GM23338 (cell line): ENCODE data around the gene DRAXIN. TPM values are rescaled to one million over a fixed set of nuclear protein-coding genes. Genes with fewer than 3 reads are reported as not detected.

ENCODE experiments used
- ATAC-seq: fragments of 200-7000 bp; cut with Tn5 transposase; 3 replicates; pipeline ENCODE4 v1.9.1; 2020
- DNase-seq: peaks from one replicate; pipeline ENCODE4 v3.0.0-alpha.2; 2015; ENCODE audit warnings: low spot score
- H2AFZ ChIP-seq: fragments of 200-600 bp; sonication (generic); 2 replicates; pipeline ENCODE4 v1.8.0; 2016; ENCODE audit warnings: antibody characterized with exemption, mild to moderate bottlenecking, moderate library complexity
- H3F3A ChIP-seq: fragments of 200-600 bp; sonication (generic); replicated peaks from 2 replicates; pipeline ENCODE4 v1.8.0; 2017; ENCODE audit warnings: antibody characterized with exemption, mixed run types, low read depth
- H3K27ac ChIP-seq: fragments of 200-600 bp; sonication (generic); 2 replicates; pipeline ENCODE4 v1.6.1; 2016; ENCODE audit warnings: low read depth
- H3K27me3 ChIP-seq: fragments of 200-600 bp; sonication (generic); 2 replicates; pipeline ENCODE4 v1.8.0; 2016; ENCODE audit warnings: mild to moderate bottlenecking, mixed run types, moderate library complexity; ENCODE audit not compliant: insufficient read depth
- H3K36me3 ChIP-seq: fragments of 200-600 bp; sonication (generic); 2 replicates; pipeline ENCODE4 v1.8.0; 2016; ENCODE audit warnings: mild to moderate bottlenecking; ENCODE audit not compliant: insufficient read depth
- H3K4me1 ChIP-seq: fragments of 200-600 bp; sonication (generic); 2 replicates; pipeline ENCODE4 v1.8.0; 2016; ENCODE audit warnings: mild to moderate bottlenecking, moderate library complexity; ENCODE audit not compliant: insufficient read depth
- H3K4me2 ChIP-seq: fragments of 200-600 bp; sonication (generic); 2 replicates; pipeline ENCODE4 v1.7.1; 2017; ENCODE audit warnings: mixed run types
- H3K4me3 ChIP-seq: fragments of 200-600 bp; sonication (generic); 2 replicates; pipeline ENCODE4 v1.6.1; 2016; ENCODE audit warnings: mixed run types
- H3K79me2 ChIP-seq: fragments of 200-600 bp; sonication (generic); replicated peaks from 2 replicates; pipeline ENCODE4 v1.8.0; 2017; ENCODE audit warnings: mild to moderate bottlenecking; ENCODE audit not compliant: insufficient read depth
- H3K9me2 ChIP-seq: fragments of 200-600 bp; sonication (generic); 2 replicates; pipeline ENCODE4 v1.8.0; 2017; ENCODE audit not compliant: insufficient read depth
- H4K20me1 ChIP-seq: fragments of 200-600 bp; sonication (generic); replicated peaks from 2 replicates; pipeline ENCODE4 v1.8.0; 2017; ENCODE audit warnings: mild to moderate bottlenecking; ENCODE audit not compliant: insufficient read depth
- H3K27ac Mint-ChIP-seq: 2 replicates; pipeline ENCODE4 v1.8.0; 2020; ENCODE audit warnings: inconsistent platforms, mild to moderate bottlenecking, moderate library complexity, mixed read lengths
- H3K27me3 Mint-ChIP-seq: 3 replicates; pipeline ENCODE4 v1.8.0; 2022; ENCODE audit warnings: low read depth, mild to moderate bottlenecking, moderate library complexity, mixed read lengths, inconsistent platforms; ENCODE audit not compliant: insufficient read depth, poor library complexity
- H3K36me3 Mint-ChIP-seq: 3 replicates; pipeline ENCODE4 v1.8.0; 2021; ENCODE audit warnings: low read depth, mild to moderate bottlenecking, inconsistent platforms, moderate library complexity, mixed read lengths
- H3K4me1 Mint-ChIP-seq: 3 replicates; pipeline ENCODE4 v1.8.0; 2020; ENCODE audit warnings: mild to moderate bottlenecking, inconsistent platforms, mixed read lengths
- H3K4me3 Mint-ChIP-seq: 3 replicates; pipeline ENCODE4 v1.8.0; 2021; ENCODE audit warnings: moderate library complexity, mild to moderate bottlenecking, inconsistent platforms, mixed read lengths
- H3K9me3 Mint-ChIP-seq: 3 replicates; pipeline ENCODE4 v1.8.0; 2020; ENCODE audit warnings: moderate library complexity, mild to moderate bottlenecking, inconsistent platforms, mixed read lengths
- EZH2 ChIP-seq: fragments of 200-600 bp; sonication (generic); IDR thresholded peaks from one replicate; pipeline ENCODE4 v1.8.0; 2017; ENCODE audit warnings: antibody characterized with exemption, mild to moderate bottlenecking, low read depth; ENCODE audit not compliant: unreplicated experiment
- JUNB ChIP-seq: IDR thresholded peaks from one replicate; pipeline ENCODE4 v1.6.1; 2016; ENCODE audit warnings: antibody characterized with exemption; ENCODE audit not compliant: unreplicated experiment
- POLR2AphosphoS5 ChIP-seq: IDR thresholded peaks from 2 replicates; pipeline ENCODE4 v1.6.1; 2016; ENCODE audit warnings: antibody characterized with exemption, low read depth
- long read RNA-seq: library from polyadenylated mRNA; unstranded; transcript quantifications from one replicate; pipeline ENCODE4 v2.0.0, GENCODE V29; 2020; ENCODE audit not compliant: unreplicated experiment
- polyA plus RNA-seq: library from polyadenylated mRNA; unstranded; fragments of >200 nt; fragmentation: Nextera tagmentation; extraction: Ambion mirVana; gene quantifications from 2 replicates; pipeline ENCODE4 v1.2.1, GENCODE V29; 2016
- total RNA-seq: library from RNA; depleted of rRNA; stranded (reverse); fragments of >200 nt; shearing (Covaris generic); gene quantifications from 2 replicates; pipeline ENCODE4 v1.2.3, GENCODE V29; 2014; rRNA removed
- TF ChIP-seq, protein P1 (sequence below): fragments of 250-450 bp; sonication (Bioruptor Pico); IDR thresholded peaks from 2 replicates; pipeline ENCODE4 v1.5.0; 2020; ENCODE audit warnings: mild to moderate bottlenecking, moderate library complexity
- TF ChIP-seq, protein P2 (sequence below): IDR thresholded peaks from one replicate; pipeline ENCODE4 v1.6.1; 2018; ENCODE audit warnings: antibody characterized with exemption; ENCODE audit not compliant: unreplicated experiment

The DRAXIN gene, protein sequence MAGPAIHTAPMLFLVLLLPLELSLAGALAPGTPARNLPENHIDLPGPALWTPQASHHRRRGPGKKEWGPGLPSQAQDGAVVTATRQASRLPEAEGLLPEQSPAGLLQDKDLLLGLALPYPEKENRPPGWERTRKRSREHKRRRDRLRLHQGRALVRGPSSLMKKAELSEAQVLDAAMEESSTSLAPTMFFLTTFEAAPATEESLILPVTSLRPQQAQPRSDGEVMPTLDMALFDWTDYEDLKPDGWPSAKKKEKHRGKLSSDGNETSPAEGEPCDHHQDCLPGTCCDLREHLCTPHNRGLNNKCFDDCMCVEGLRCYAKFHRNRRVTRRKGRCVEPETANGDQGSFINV
- total RNA-seq (22.6 and 23.0 TPM in 2 replicates), polyA plus RNA-seq (7.4 and 7.6 TPM in 2 replicates)
- long read RNA-seq, full-length matches to known transcripts = 6 of 11 reads
- long read RNA-seq, partial matches to known transcripts = 1 of 11 reads
- long read RNA-seq, other reads (novel, unspliced or antisense) = 4 of 11 reads

DNA sequence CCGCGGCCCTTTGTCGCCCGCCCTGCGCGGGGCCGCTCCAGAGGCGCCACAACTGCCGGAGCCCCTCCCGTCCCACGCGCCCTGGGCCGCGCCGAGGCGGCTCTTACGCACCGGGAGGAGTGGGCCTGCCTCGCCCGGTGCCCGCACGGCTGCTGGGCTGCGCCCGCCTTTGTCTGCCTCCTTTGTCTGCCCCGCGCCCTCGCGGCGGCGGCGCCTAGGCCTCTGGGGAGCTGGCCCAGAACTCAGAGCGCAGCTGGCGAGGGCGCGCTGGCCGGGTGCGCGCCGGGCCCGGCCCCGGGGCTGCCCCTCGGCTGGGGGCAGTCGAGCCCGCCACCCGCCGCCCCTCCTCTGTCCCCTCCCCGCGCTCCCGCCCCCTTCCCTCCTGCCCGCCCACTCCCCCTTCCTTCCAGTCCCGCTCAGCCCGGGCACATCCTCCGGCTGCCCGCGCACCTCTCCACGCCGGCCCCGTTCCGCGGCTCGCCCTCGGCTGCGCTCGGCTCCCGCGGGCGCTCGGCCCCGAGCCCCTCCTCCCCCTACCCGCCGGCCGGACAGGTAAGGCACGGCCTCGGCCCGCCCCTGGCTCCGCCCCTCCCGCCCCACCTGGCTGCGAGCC is at the start of gene DRAXIN:
Gene DRAXIN, plus strand, starts transcription at position 409 of the 613 bp plus-strand sequence. CDS start 14,549 bp downstream, outside the sequence.
- H3K27ac Mint-ChIP-seq = peak within 1 kb of the TSS; percentile 95
- H3K9me2 ChIP-seq = no peaks in the 10 kb centered on the region
- ATAC-seq = peak; percentile 70
- peak within 1 kb of the TSS; percentile 94 for H3K4me3 ChIP-seq
- H3K36me3 Mint-ChIP-seq = peaks cover 22% of the 10 kb centered on the region
- peaks cover 91% of the 10 kb centered on the region for H3K79me2 ChIP-seq
- no peaks in the 10 kb centered on the region for H3K27me3 ChIP-seq
- H3K4me3 Mint-ChIP-seq = peak within 1 kb of the TSS; percentile 91
- peaks cover 43% of the 10 kb centered on the region for H3K4me1 ChIP-seq
- H3K27me3 Mint-ChIP-seq = peaks cover 24% of the 10 kb centered on the region
- TF ChIP-seq, protein P1, sequence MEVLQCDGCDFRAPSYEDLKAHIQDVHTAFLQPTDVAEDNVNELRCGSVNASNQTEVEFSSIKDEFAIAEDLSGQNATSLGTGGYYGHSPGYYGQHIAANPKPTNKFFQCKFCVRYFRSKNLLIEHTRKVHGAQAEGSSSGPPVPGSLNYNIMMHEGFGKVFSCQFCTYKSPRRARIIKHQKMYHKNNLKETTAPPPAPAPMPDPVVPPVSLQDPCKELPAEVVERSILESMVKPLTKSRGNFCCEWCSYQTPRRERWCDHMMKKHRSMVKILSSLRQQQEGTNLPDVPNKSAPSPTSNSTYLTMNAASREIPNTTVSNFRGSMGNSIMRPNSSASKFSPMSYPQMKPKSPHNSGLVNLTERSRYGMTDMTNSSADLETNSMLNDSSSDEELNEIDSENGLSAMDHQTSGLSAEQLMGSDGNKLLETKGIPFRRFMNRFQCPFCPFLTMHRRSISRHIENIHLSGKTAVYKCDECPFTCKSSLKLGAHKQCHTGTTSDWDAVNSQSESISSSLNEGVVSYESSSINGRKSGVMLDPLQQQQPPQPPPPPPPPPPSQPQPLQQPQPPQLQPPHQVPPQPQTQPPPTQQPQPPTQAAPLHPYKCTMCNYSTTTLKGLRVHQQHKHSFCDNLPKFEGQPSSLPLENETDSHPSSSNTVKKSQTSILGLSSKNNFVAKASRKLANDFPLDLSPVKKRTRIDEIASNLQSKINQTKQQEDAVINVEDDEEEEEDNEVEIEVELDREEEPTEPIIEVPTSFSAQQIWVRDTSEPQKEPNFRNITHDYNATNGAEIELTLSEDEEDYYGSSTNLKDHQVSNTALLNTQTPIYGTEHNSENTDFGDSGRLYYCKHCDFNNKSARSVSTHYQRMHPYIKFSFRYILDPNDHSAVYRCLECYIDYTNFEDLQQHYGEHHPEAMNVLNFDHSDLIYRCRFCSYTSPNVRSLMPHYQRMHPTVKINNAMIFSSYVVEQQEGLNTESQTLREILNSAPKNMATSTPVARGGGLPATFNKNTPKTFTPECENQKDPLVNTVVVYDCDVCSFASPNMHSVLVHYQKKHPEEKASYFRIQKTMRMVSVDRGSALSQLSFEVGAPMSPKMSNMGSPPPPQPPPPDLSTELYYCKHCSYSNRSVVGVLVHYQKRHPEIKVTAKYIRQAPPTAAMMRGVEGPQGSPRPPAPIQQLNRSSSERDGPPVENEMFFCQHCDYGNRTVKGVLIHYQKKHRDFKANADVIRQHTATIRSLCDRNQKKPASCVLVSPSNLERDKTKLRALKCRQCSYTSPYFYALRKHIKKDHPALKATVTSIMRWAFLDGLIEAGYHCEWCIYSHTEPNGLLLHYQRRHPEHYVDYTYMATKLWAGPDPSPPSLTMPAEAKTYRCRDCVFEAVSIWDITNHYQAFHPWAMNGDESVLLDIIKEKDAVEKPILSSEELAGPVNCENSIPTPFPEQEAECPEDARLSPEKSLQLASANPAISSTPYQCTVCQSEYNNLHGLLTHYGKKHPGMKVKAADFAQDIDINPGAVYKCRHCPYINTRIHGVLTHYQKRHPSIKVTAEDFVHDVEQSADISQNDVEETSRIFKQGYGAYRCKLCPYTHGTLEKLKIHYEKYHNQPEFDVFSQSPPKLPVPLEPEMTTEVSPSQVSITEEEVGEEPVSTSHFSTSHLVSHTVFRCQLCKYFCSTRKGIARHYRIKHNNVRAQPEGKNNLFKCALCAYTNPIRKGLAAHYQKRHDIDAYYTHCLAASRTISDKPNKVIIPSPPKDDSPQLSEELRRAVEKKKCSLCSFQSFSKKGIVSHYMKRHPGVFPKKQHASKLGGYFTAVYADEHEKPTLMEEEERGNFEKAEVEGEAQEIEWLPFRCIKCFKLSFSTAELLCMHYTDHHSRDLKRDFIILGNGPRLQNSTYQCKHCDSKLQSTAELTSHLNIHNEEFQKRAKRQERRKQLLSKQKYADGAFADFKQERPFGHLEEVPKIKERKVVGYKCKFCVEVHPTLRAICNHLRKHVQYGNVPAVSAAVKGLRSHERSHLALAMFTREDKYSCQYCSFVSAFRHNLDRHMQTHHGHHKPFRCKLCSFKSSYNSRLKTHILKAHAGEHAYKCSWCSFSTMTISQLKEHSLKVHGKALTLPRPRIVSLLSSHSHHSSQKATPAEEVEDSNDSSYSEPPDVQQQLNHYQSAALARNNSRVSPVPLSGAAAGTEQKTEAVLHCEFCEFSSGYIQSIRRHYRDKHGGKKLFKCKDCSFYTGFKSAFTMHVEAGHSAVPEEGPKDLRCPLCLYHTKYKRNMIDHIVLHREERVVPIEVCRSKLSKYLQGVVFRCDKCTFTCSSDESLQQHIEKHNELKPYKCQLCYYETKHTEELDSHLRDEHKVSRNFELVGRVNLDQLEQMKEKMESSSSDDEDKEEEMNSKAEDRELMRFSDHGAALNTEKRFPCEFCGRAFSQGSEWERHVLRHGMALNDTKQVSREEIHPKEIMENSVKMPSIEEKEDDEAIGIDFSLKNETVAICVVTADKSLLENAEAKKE (CRISPR knock-in tag) = no peak
- TF ChIP-seq JUNB (no peak), POLR2AphosphoS5 (peak; percentile 62), EZH2 (no peak)
- TF ChIP-seq, protein P2, sequence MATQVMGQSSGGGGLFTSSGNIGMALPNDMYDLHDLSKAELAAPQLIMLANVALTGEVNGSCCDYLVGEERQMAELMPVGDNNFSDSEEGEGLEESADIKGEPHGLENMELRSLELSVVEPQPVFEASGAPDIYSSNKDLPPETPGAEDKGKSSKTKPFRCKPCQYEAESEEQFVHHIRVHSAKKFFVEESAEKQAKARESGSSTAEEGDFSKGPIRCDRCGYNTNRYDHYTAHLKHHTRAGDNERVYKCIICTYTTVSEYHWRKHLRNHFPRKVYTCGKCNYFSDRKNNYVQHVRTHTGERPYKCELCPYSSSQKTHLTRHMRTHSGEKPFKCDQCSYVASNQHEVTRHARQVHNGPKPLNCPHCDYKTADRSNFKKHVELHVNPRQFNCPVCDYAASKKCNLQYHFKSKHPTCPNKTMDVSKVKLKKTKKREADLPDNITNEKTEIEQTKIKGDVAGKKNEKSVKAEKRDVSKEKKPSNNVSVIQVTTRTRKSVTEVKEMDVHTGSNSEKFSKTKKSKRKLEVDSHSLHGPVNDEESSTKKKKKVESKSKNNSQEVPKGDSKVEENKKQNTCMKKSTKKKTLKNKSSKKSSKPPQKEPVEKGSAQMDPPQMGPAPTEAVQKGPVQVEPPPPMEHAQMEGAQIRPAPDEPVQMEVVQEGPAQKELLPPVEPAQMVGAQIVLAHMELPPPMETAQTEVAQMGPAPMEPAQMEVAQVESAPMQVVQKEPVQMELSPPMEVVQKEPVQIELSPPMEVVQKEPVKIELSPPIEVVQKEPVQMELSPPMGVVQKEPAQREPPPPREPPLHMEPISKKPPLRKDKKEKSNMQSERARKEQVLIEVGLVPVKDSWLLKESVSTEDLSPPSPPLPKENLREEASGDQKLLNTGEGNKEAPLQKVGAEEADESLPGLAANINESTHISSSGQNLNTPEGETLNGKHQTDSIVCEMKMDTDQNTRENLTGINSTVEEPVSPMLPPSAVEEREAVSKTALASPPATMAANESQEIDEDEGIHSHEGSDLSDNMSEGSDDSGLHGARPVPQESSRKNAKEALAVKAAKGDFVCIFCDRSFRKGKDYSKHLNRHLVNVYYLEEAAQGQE = no peak
- H2AFZ ChIP-seq = no peak within 1 kb of the TSS
- peaks cover 43% of the 10 kb centered on the region for H3K4me1 Mint-ChIP-seq
- peak within 1 kb of the TSS; percentile 98 for H3K27ac ChIP-seq
- no peaks in the 10 kb centered on the region for H3K36me3 ChIP-seq
- H3K4me2 ChIP-seq = peak within 1 kb of the TSS; percentile 97
- peak; percentile 89 for DNase-seq
- H4K20me1 ChIP-seq = peaks cover 7% of the 10 kb centered on the region
- H3F3A ChIP-seq = peaks cover 23% of the 10 kb centered on the region
- peaks cover 3% of the 10 kb centered on the region; the same call in 2 of the 3 replicates for H3K9me3 Mint-ChIP-seq
